DOHH2 (cell line): ENCODE data around the gene SLC26A2.

Source experiments
- H3F3A ChIP-seq: fragments of 200-600 bp; sonication (generic), shearing (Covaris generic); 2 replicates; pipeline ENCODE4 v1.6.0; 2016; ENCODE audit warnings: antibody characterized with exemption, mild to moderate bottlenecking; ENCODE audit not compliant: control insufficient read depth, insufficient read depth
- H3K27ac ChIP-seq: fragments of 200-600 bp; sonication (generic); 2 replicates; pipeline ENCODE4 v1.5.1; 2014; ENCODE audit warnings: low read depth, mild to moderate bottlenecking, low read length, moderate library complexity
- H3K27me3 ChIP-seq: fragments of 200-600 bp; sonication (generic); 2 replicates; pipeline ENCODE4 v1.6.1; 2014; ENCODE audit warnings: mild to moderate bottlenecking, low read length, mixed read lengths; ENCODE audit not compliant: control insufficient read depth
- H3K36me3 ChIP-seq: fragments of 200-600 bp; sonication (generic); 2 replicates; pipeline ENCODE4 v1.6.1; 2014; ENCODE audit warnings: mild to moderate bottlenecking, low read length, moderate library complexity, mixed read lengths; ENCODE audit not compliant: control insufficient read depth
- H3K4me1 ChIP-seq: fragments of 200-600 bp; sonication (generic); 2 replicates; pipeline ENCODE4 v1.6.1; 2014; ENCODE audit warnings: mild to moderate bottlenecking, low read length, mixed read lengths; ENCODE audit not compliant: control insufficient read depth
- H3K4me2 ChIP-seq: fragments of 200-600 bp; sonication (generic); 2 replicates; pipeline ENCODE4 v1.6.0; 2014; ENCODE audit warnings: mild to moderate bottlenecking, low read length, moderate library complexity
- H3K4me3 ChIP-seq: fragments of 200-600 bp; sonication (generic); 2 replicates; pipeline ENCODE4 v1.5.1; 2014; ENCODE audit warnings: mild to moderate bottlenecking, low read length, mixed read lengths
- H3K79me2 ChIP-seq: fragments of 200-600 bp; sonication (generic); 2 replicates; pipeline ENCODE4 v1.6.1; 2014; ENCODE audit warnings: mild to moderate bottlenecking, low read length, mixed read lengths; ENCODE audit not compliant: control insufficient read depth
- H3K9me2 ChIP-seq: fragments of 200-600 bp; sonication (generic); replicated peaks from 2 replicates; pipeline ENCODE4 v1.6.1; 2014; ENCODE audit warnings: mild to moderate bottlenecking, low read length, mixed read lengths; ENCODE audit not compliant: control insufficient read depth
- H3K9me3 ChIP-seq: fragments of 200-600 bp; sonication (generic); 2 replicates; pipeline ENCODE4 v1.6.1; 2014; ENCODE audit warnings: antibody characterized with exemption, low read length, mixed read lengths; ENCODE audit not compliant: control insufficient read depth, insufficient read depth
- H4K20me1 ChIP-seq: fragments of 200-600 bp; sonication (generic); 2 replicates; pipeline ENCODE4 v1.6.0; 2014; ENCODE audit warnings: low read depth, mild to moderate bottlenecking, antibody characterized with exemption, low read length, moderate library complexity; ENCODE audit not compliant: control insufficient read depth, insufficient read depth
- EZH2phosphoT487 ChIP-seq: fragments of 200-600 bp; sonication (generic); IDR thresholded peaks from 2 replicates; pipeline ENCODE4 v1.6.1; 2017; ENCODE audit warnings: borderline replicate concordance, mild to moderate bottlenecking, antibody characterized with exemption, low read length, moderate library complexity, mixed read lengths
- TF ChIP-seq, protein P1 (sequence below): fragments of 200-600 bp; sonication (generic); IDR thresholded peaks from one replicate; pipeline ENCODE4 v1.5.1; 2014; ENCODE audit warnings: antibody characterized with exemption, mild to moderate bottlenecking, low read depth, low read length; ENCODE audit not compliant: poor library complexity, severe bottlenecking

The SLC26A2 gene

DNA sequence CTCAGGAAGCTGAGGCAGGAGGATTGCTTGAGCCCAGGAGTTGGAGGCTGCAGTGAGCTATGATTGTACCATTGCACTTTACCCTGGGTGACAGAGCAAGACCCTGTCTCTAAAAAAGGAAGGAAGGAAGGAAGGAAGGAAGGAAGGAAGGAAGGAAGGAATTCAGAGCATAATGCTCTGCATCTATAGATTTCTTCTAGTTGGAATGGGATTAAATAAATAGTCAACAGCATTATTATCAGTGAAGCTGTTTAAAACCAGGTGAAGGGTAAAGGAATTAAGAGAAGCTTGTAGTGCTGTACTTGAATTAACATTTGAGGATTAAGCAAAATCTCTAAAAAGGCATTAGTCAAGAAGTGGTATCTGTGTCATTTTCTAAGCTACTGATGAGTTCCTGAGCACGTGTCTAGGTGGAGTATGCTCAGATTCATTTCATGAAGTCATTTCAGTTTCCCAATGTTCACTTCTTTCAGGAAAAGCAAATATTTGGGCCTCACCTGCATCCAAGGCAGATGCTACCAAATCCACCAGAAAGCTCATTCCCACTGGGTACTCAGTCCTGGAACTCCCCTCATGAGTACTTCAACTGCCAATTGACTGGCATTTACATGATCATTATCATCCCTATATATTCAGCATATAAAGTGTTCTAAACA, 24.4 kb upstream of the SLC26A2 start:
- TF ChIP-seq, protein P1, sequence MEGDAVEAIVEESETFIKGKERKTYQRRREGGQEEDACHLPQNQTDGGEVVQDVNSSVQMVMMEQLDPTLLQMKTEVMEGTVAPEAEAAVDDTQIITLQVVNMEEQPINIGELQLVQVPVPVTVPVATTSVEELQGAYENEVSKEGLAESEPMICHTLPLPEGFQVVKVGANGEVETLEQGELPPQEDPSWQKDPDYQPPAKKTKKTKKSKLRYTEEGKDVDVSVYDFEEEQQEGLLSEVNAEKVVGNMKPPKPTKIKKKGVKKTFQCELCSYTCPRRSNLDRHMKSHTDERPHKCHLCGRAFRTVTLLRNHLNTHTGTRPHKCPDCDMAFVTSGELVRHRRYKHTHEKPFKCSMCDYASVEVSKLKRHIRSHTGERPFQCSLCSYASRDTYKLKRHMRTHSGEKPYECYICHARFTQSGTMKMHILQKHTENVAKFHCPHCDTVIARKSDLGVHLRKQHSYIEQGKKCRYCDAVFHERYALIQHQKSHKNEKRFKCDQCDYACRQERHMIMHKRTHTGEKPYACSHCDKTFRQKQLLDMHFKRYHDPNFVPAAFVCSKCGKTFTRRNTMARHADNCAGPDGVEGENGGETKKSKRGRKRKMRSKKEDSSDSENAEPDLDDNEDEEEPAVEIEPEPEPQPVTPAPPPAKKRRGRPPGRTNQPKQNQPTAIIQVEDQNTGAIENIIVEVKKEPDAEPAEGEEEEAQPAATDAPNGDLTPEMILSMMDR: no peak
- no peak for TF ChIP-seq EZH2phosphoT487
- no peaks in the 10 kb centered on the region for H3F3A ChIP-seq

DNA sequence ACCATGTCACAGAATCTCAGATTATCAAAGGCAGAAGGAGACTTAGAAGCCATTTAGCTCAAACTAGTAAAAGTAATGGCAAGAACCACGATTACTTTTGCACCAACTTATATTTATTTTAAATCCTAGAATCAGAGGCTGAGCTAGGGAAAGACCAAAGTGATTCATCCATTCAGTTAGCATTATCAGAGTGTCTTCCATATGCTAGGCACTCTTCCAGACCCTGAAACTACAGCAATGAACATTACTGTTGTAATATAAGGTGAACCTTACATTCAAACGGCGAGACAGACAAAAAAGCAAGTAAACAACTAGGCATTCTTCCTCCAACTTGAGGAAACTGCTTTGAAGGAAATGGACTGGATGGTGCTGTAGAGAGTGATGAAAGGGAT, 23.9 kb upstream of the SLC26A2 start:
- H3K27ac ChIP-seq: no peak overlapping the region

More for the DNA sequence above, 24.4 kb upstream of the SLC26A2 start:
- Histone ChIP-seq H3K4me3 (no peak overlapping the region), H3K27me3 (peaks cover 33% of the 10 kb centered on the region), H3K9me2 (no peaks in the 10 kb centered on the region), H4K20me1 (no peaks in the 10 kb centered on the region), H3K9me3 (no peaks in the 10 kb centered on the region), H3K27ac (no peak overlapping the region), H3K4me2 (no peak overlapping the region), H3K4me1 (no peaks in the 10 kb centered on the region), H3K79me2 (no peaks in the 10 kb centered on the region), H3K36me3 (no peaks in the 10 kb centered on the region)

DNA sequence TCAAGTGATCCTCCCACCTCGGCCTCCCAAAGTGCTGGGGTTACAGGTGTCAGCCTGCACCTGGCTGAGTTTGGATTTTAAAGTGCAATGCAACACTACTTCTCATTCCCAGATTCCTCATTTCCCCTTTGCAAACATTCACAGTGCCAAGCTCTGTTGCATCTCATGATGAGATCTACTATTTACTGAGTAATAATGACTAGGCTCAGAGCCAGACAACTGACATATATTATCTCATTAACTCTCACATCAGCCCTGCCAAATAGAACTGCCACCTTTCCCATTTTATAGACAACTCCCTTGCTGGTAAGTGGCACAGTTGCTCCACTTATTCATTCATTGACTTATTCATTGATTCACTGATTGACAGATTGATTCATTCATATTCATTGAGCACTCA, 22.9 kb upstream of the SLC26A2 start:
- Histone ChIP-seq H4K20me1 (no peaks in the 10 kb centered on the region), H3K4me2 (no peak overlapping the region), H3K79me2 (no peaks in the 10 kb centered on the region), H3K9me3 (no peaks in the 10 kb centered on the region), H3K4me3 (no peak overlapping the region), H3K27ac (no peak overlapping the region), H3K4me1 (no peaks in the 10 kb centered on the region), H3K36me3 (no peaks in the 10 kb centered on the region), H3K9me2 (no peaks in the 10 kb centered on the region), H3F3A (no peaks in the 10 kb centered on the region), H3K27me3 (peaks cover 33% of the 10 kb centered on the region)
- no peak for TF ChIP-seq EZH2phosphoT487
- TF ChIP-seq, protein P1: no peak

More for the DNA sequence above, 23.9 kb upstream of the SLC26A2 start:
- TF ChIP-seq, protein P1: no peak
- no peak for TF ChIP-seq EZH2phosphoT487
- H3K79me2 ChIP-seq: no peaks in the 10 kb centered on the region
- H3K4me1 ChIP-seq: no peaks in the 10 kb centered on the region
- no peak overlapping the region for H3K4me3 ChIP-seq
- no peak overlapping the region for H3K4me2 ChIP-seq
- no peaks in the 10 kb centered on the region for H3K36me3 ChIP-seq
- H4K20me1 ChIP-seq: no peaks in the 10 kb centered on the region
- H3K27me3 ChIP-seq: peaks cover 33% of the 10 kb centered on the region
- no peaks in the 10 kb centered on the region for H3K9me3 ChIP-seq
- no peaks in the 10 kb centered on the region for H3F3A ChIP-seq
- no peaks in the 10 kb centered on the region for H3K9me2 ChIP-seq
